DND-41 (cell line): ENCODE results near the gene TTC39B.

ENCODE experiments used
- EZH2 ChIP-seq: IDR thresholded peaks from 3 replicates; pipeline ENCODE4 v1.6.1; 2012; ENCODE audit warnings: borderline replicate concordance, low read depth, mild to moderate bottlenecking, moderate library complexity, low read length, inconsistent platforms; ENCODE audit not compliant: severe bottlenecking
- TF ChIP-seq, protein P1 (sequence below): IDR thresholded peaks from 2 replicates; pipeline ENCODE4 v1.5.1; 2012; ENCODE audit warnings: borderline replicate concordance, low read length, moderate library complexity, mild to moderate bottlenecking; ENCODE audit not compliant: poor library complexity, severe bottlenecking; ENCODE audit errors: extremely low read depth

DNA sequence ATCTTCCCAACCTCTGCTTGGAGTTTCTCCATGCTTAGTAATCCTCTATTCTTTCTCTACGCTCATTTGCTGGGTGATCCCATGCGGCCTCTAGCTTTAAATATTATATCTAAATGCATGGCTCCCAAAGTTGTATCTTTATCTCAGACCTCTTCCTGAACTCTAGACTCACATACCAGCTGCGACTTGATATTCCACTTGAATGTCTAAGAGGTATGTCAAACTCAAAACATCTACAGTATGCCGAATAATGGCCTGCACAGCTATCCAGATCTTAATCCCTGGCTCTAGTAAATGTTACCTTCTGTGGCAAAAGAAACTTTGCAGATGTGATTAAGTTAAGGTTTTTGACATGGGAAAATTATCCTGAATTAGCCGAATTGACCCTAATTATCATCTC is 179.2 kb downstream of the TTC39B start:
- TF ChIP-seq, protein P1, sequence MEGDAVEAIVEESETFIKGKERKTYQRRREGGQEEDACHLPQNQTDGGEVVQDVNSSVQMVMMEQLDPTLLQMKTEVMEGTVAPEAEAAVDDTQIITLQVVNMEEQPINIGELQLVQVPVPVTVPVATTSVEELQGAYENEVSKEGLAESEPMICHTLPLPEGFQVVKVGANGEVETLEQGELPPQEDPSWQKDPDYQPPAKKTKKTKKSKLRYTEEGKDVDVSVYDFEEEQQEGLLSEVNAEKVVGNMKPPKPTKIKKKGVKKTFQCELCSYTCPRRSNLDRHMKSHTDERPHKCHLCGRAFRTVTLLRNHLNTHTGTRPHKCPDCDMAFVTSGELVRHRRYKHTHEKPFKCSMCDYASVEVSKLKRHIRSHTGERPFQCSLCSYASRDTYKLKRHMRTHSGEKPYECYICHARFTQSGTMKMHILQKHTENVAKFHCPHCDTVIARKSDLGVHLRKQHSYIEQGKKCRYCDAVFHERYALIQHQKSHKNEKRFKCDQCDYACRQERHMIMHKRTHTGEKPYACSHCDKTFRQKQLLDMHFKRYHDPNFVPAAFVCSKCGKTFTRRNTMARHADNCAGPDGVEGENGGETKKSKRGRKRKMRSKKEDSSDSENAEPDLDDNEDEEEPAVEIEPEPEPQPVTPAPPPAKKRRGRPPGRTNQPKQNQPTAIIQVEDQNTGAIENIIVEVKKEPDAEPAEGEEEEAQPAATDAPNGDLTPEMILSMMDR = no peak
- TF ChIP-seq EZH2 = no peak
